HG02885 (cell line): ENCODE measurements around the gene SUN3.
A peak's percentile ranks its signal among the peaks of the same experiment; 100 is the strongest.

Source experiments
- ATAC-seq: cut with Tn5 transposase; IDR thresholded peaks from one replicate; pipeline ENCODE4 v1.9.1; 2021; ENCODE audit warnings: mild to moderate bottlenecking; ENCODE audit not compliant: unreplicated experiment, poor library complexity

Gene SUN3, protein sequence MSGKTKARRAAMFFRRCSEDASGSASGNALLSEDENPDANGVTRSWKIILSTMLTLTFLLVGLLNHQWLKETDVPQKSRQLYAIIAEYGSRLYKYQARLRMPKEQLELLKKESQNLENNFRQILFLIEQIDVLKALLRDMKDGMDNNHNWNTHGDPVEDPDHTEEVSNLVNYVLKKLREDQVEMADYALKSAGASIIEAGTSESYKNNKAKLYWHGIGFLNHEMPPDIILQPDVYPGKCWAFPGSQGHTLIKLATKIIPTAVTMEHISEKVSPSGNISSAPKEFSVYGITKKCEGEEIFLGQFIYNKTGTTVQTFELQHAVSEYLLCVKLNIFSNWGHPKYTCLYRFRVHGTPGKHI

DNA sequence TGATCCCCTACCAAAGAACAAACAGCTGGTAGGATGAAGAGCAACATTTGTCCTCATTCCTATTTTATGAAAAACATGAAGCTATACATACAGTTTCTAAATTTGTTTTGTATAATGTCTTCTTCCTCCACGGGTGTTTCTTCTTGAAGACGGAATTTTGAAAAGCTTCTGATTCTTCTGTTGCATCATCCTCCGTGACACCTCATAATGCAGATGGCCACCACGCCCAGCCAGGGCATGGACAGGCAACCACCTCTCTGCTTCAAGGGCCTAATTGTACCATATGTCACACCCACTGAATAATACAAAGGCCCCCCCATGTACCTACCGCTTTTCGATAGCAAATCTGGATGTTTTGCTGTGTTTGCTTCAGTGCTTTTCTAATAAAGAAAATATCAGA lies at the start of gene SUN3:
Gene SUN3 (minus strand): TSS at position 170 of the 400 bp plus-strand sequence. CDS start 169 bp downstream, at position 1.
- no peak for ATAC-seq

DNA sequence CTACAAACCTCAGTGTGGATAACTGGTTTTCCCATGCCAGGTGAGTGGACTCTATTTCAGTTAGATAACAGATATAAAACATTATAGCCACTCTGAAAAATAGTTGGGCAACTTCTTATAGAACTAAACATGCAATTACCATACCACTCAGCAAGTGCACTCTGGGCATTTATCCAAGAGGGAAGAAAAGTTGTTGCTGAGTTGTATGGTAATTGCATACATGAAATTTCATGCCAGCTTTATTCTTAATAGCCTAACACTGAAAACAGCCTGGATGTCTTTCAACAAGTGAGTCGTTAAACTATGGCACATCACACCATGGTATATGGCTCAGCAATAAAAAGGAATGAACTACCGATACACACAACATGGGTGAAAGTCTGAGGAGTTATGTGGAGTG lies 49.6 kb upstream of the SUN3 start:
- no peak for ATAC-seq

DNA sequence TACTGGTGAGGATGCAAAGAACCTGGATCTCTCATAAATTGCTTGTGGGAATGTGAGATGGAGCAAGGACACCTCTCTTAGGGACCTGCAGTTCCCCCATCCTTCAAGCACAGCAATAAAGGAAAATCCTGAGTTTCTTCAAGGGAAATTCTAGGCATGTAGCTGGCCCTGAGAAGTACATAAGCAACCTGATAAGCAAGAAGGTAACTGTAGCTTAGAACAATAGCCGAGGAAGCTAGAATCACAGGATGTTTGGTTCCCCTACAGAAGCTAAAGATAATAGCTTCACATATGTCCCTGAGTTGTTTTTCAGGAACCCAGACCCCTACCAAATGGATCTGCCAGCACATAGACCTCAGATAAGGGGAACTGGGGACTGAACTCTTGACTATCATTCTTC lies 48.5 kb upstream of the SUN3 start:
- no peak for ATAC-seq

DNA sequence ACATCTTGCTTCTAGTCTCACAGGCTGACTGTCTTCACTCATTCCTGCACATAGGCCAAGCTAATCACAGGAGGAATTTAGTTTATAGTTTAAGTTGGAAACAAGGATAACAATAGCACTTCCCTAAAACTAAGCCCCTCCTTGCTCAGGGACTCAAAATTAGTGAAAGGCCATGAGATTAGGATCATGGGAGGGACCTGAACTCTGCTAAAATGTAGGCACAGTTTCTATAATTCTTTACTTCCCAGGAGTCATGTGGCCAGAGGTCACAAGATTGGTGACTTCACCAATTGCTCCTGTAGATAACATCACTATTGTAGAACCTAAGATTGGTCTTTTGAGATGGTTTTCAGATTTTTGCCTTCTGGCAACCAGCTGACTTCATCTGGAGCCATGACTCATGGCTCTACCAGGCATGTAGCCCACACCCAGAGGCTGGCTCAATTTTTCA lies 45.3 kb upstream of the SUN3 start:
- ATAC-seq = no peak

DNA sequence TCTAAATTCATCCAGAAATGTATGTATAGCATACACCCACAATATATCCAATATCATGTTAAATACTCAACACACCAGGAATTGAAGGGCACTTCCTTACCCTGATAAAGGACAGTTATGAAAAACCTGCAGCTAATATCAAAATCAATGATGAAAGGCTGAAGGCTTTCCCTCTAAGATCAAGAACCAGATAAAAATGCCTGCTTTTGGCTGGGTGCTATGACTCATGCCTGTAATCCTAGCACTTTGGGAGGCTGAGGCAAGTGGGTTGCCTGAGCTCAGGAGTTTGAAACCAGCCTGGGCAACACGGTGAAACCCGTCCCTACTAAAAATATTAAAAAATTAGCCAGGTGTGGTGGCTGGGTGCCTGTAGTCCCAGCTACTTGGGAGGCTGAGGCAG lies 38.6 kb upstream of the SUN3 start:
- ATAC-seq = no peak

DNA sequence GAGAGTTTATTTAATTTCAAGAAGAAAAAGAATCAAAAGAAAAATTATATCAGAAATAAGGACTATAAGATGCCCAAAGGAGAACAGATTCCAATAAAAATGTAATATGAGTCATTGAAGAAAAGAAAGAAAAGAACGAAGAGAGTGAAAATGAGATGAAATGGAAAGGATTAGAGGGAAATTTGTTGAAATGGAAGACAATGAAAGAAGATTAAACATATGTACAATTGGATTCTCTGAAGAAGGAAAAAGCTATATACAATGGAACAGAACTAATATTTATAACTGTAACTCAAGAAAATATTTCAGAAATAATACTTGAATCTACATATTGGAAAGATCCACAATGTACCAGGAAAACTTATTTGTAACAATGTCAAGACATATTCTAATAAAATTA lies 35.1 kb upstream of the SUN3 start:
- no peak for ATAC-seq

DNA sequence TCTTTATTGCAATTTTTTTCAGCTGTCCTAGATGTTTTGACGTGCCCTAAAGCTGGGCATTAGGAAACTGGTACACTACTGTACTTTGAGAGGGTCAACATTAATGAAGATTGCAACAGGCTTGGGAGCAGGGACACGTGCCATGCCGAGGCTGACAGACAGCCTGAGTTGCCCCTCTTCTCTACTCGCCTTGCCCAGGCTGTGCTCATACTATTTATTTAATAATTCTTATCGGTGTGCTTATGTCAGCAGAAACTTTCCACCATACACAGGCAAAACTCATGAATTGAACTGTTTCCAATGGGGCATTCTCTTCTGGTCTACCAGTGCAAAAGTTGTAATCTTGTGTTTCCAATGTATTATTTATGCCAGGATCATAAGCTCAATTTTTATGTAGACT lies 30.8 kb upstream of the SUN3 start:
- no peak for ATAC-seq

DNA sequence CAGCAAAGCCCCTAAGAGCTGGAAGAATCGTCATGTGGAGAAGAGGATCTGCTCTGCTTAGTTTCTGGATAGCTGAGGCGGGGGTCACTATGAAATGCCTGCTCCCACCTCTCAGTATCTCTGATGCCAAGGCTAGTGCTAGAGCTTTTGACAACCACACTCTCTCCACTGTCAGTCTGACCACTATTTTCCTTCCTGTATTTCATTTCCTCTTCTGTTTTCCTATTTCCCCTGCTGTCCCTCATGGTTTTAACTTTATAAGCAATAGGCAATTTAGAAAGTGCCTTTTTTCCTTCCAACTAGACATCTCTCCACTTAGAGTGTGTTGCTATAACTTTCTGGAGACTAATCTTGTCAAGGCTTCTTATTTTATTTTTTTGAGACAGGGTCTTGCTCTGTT lies 30.1 kb upstream of the SUN3 start:
- no peak for ATAC-seq

DNA sequence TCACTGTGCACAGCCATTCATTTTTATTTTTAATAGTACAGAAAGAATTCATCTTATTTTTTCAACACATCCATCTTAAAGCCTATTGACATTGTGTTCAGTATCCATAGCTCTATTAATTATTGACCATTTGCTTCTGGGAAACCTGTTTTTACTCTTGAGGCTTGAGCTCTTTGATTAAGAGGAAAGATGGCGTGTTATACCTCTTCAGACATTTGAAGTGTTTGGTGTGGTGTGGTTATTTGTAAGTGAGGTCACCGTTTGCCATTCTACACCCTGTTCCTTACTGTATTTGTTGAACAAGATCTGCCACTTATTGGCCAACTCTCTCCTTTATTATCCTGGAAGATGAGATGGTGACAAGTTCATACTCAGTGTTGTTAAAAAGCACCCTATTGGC lies 24.8 kb upstream of the SUN3 start:
- no peak for ATAC-seq

DNA sequence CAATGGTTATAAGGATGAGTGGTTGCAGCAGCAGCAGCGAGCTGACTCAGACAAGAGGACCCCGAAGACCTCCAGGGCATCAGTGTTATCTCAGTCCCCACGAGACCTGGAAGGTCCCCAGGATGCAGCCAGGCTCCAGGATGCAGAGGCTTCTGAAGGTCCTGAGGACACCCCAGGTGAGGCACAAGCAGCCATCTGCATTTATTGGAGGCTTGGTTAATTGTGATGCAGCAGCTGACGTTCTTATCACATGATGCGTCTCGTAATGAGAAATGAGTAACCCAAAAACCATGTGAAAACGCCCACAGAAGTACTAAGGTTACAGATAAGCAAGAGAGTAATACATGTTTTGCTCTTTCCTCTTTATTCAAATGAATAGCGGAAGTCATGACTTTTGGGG lies 23.8 kb upstream of the SUN3 start:
- ATAC-seq = peak; percentile 95

DNA sequence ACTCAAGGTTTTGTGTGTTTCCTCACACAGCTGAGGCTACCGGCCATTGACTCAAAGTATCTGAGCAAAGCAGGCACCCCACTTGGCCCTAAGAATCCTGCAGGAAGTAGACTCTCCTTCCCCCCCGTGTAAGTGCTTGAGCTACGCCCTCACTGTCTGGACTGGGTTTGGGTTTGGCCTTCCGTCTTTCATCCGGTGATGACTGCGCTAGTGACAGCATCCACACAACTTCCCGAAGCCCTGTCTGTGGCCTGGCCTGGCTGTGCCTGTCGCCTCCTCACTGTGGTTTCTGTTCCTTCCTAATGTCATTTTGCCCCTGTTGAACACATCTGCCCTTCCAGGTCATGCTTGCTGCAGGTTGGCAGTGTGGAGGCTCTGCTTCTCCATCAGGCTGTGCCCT lies 20.9 kb upstream of the SUN3 start:
- ATAC-seq = no peak

DNA sequence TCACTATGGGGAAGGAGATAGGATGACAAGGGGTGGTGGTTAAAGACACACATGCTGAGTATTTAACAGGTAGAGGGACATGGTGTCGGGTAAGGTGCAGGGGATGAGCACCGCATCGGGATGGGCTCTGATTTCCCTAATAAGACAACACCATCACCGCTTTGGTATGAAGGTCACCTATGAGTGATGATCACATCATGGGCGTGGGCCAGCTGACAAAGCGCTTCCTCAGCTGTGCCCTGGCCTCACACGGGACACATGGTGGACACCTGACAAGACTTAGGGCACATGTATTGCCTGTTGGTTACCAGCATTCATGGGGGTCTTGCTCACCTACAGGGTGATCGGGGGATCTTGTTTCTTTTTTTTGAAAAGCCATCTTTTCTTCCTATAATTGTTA lies 19.2 kb upstream of the SUN3 start:
- no peak for ATAC-seq

DNA sequence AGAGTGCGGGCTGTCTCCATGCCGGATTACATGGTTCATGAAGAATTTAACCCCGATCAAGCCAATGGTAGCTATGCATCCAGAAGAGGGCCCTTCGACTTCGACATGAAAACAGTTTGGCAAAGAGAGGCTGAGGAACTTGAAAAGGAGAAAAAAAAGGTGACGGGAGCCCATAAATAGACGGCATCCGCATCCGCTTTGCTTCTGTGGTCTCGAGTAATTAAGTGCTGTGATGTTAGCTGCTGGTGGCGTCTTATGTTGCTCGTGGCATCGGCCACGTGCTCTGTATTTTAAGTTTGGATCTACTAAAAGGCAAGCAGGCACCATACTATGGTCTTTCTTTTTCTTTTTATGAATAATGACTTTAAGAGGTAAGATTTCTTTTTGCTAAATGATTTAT lies 17.6 kb upstream of the SUN3 start:
- ATAC-seq = no peak

DNA sequence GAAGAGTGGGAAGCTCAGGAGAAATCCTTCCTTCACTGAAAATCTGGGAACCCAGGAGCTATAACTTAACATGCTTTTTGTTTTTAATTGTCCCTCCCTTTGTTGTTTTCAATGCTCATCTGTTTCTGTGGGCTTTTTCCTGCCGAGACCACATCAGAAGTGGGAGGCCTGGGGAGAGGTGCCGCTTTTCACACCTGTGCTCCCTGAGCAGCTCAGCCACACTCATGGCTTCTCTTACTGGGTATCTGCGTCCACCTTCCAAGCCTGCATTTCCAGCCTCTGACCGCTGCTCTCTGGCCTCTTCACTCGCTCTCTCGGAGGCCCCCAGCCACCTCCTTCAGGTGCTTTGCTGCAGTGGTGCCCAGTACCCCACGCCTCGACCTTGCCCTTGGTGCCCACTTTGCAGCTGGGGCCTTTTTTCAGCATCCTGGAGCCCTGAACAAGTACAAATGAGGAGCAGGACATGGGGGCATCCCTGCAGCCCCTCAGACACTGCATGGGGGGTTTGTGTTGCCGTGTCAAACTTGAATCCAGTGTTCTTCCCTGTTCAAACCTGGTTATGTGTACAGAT lies 16.4 kb upstream of the SUN3 start:
- no peak for ATAC-seq

DNA sequence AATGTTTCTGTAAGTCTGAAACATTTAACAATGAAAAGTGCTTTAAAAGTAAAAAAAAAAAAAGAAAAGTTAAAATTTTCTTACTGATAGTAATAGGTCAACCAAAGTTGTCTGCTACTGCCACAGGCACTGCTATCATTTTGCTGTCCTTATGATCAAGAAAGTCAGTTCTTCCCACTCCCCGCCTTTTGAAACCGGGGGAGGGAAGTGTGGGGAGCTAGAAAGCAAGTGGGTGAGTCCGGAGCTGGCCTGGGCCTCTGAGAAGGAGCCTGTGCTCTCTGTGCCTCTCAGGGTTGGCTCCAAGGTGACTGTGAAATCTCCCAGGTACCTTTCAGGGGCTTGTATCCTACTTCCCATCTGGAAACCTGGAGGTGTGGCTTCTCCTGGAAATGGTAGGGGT lies 13.7 kb upstream of the SUN3 start:
- no peak for ATAC-seq

DNA sequence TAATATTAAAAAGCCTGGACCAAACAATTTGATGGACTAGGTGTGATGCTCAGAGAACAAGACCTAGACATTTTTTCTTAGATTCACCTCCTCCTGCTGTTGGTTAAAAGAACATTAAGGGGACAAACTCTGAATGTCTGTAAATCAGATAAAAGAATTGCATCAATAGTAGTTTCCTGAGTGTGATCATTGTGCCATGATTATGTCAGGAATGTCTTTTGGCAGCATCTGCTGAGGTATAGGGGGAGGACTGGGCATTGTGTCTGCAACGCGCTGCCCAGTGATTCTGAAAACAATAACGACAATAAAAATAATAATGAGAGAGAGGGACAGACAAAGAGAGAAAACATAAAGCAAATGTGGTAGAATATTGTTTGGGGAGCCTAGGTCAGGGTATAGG lies 13.3 kb upstream of the SUN3 start:
- ATAC-seq = no peak

DNA sequence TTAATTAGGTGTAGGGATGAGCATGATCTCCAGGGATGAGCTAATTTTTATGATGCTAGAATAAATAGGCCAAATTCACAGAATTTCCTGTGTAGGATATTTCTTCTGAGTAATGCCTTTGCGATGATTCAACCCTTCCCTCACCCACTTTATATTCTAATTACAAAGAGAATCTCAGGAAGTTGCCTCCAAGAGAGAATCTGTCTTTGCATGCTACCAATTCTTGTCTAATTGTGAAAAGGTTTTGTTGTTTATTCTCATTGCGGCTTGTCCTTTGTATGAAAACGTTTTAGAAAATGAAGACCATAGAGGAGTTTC lies 12.7 kb upstream of the SUN3 start:
- no peak for ATAC-seq

DNA sequence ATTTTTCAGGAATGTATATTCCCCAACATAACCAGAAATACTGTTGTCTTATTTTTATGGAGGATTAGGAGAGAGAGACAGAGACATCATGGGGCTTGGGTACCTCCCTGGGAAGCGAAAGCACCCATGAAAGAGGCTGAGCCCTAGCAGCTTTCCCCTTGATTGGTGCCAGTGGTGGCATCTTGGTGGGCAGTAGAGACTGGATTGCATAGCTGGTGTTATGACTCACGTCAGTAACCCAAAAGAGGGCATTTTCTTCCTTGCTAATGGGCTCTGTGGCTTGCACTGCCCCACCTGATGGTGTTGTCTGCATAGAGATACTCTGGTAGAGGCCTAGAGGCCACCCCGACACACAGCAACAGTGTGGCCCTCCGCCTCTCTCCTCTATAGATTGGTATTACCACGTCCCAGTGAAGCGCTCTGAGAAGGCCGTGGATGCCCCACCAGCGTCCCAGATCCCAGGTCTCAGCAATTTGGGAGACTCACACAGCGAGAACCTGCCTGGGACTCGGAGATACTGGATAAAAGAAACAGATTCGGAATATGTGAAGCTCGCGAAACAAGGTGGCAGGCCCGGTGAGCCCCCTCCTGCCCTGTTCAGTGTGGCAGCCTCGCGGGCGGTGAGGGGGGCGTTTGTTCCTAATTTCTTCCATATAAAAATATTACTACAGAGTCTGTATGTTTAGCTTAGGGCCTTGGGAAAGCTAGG lies 12.2 kb upstream of the SUN3 start:
- ATAC-seq = no peak

DNA sequence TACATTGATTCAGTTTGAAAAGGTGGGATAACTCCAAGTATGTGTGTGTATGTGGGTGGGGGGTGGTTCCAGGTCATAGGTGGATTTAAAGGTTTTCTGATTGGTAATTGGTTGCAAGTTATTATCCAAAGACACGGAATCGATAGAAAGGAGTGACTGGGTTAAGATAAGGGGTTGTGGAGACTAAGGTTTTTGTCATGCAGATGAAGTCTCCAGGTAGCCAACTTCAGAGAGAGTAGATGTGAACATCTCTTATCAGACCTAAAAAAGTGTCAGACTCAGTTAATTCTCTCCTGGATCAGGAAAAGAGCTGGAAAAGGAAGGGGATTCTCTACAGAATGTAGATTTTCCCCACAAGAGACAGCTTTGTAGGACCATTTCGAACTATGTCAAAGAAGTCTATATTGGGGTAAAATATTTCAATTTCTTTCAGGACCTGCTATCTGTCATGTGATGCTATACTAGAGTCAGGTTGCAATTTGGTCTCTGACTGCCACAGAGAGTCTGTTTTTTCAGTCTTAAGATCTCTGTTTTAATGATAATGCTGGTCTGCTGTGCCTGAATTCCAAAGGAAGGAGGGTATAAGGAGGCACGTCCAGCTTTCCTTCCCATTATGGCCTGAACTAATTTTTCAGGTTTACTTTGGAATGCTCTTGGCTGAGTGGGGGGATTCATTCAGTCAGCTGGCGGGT lies 10.1 kb upstream of the SUN3 start:
- no peak for ATAC-seq

DNA sequence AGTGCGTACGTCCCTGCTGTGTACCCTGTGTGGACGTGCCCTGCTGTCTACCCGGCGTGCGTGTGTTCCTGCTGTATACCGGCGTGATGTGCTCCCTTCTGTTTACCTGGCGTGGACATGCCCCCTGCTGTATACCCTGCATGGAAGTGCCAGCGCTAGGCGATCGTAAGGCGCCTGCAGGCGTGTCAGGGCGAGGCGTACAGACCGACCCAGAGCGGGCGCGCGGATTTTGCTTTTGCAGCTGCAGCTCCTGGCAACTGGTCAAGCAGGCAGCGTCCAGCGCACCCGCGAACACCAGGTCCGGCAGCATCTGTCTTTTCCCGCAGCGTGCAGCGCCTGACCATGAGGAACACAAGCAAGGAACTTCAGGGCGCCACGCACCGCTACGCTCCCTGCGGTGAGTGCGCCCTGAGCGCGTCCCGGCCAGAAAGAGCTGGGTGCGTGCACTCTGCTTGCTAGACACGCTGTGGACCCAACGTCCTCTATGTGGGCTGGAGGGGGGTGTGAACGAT lies 7.1 kb upstream of the SUN3 start:
- peak; percentile 10 for ATAC-seq
